ENCODE measurements around the gene DNAH12.
"Not testable (repeated sequence)": the region's sequence is repeated elsewhere in the genome, so short reads cannot be mapped to it uniquely, and the experiment has no call there.

- TF ChIP-seq, protein P1, sequence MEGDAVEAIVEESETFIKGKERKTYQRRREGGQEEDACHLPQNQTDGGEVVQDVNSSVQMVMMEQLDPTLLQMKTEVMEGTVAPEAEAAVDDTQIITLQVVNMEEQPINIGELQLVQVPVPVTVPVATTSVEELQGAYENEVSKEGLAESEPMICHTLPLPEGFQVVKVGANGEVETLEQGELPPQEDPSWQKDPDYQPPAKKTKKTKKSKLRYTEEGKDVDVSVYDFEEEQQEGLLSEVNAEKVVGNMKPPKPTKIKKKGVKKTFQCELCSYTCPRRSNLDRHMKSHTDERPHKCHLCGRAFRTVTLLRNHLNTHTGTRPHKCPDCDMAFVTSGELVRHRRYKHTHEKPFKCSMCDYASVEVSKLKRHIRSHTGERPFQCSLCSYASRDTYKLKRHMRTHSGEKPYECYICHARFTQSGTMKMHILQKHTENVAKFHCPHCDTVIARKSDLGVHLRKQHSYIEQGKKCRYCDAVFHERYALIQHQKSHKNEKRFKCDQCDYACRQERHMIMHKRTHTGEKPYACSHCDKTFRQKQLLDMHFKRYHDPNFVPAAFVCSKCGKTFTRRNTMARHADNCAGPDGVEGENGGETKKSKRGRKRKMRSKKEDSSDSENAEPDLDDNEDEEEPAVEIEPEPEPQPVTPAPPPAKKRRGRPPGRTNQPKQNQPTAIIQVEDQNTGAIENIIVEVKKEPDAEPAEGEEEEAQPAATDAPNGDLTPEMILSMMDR (IDR thresholded peaks at IDR 0.05): not testable (repeated sequence)
- not testable (repeated sequence) for TF ChIP-seq ZFX (IDR thresholded peaks at IDR 0.05; ENCODE audit: borderline replicate concordance)
Measured at GRCh38 chr3:57338272-57339070, 205.7 kb downstream of the DNAH12 start.

Data from 22Rv1 (cell line).